PFSK-1 (cell line): ENCODE data around the gene CDC37L1.

Experiments used
- FOXP2 ChIP-seq: optimal IDR thresholded peaks from 2 replicates; pipeline ENCODE3; 2011; ENCODE audit warnings: borderline replicate concordance, control low read depth, inconsistent platforms; ENCODE audit not compliant: insufficient read depth; ENCODE audit errors: extremely low read length, extremely low read depth
- POLR2AphosphoS5 ChIP-seq: IDR thresholded peaks from 2 replicates; pipeline ENCODE4 v1.6.1; 2012; ENCODE audit warnings: low read depth, mild to moderate bottlenecking, control low read depth, low read length, moderate library complexity
- SIN3A ChIP-seq: IDR thresholded peaks from 2 replicates; pipeline ENCODE4 v1.6.1; 2012; ENCODE audit warnings: mild to moderate bottlenecking, low read length, moderate library complexity, borderline replicate concordance; ENCODE audit not compliant: insufficient read depth
- TAF1 ChIP-seq: IDR thresholded peaks from 2 replicates; pipeline ENCODE4 v1.6.1; 2012; ENCODE audit warnings: low read length, control low read depth, borderline replicate concordance; ENCODE audit not compliant: insufficient read depth
- TF ChIP-seq, protein P1 (sequence below), 2 experiments: IDR thresholded peaks; 2 replicates each; pipeline versions ENCODE4 v1.6.1 to v1.8.0; 2011 to 2012; ENCODE audit warnings: low read depth in 2 of 2, low read length in 2 of 2, control low read depth in 1 of 2, inconsistent platforms in 1 of 2, mild to moderate bottlenecking in 1 of 2, moderate library complexity in 1 of 2; ENCODE audit not compliant: insufficient read depth in 1 of 2

Gene CDC37L1

DNA sequence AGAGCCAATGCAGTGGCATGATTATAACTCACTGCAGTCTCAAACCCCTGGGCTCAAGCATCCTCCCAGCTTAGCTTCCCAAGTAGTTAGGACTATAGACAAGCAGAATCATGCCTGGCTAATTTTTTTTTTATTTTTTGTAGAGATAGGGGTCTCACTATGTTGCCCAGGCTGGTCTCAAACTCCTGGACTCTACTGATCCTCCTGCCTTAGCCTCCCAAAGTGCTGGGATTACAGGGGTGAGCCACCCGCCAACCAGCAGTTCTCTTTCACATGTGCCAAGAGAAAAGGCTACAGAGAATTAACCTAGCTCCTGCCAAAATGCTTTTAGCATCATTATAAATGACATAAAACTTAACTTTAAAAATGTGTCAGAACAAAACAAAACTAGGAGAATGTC lies 53.5 kb downstream of the CDC37L1 start:
- TF ChIP-seq TAF1 (no peak), FOXP2 (no peak)
- TF ChIP-seq, protein P1, sequence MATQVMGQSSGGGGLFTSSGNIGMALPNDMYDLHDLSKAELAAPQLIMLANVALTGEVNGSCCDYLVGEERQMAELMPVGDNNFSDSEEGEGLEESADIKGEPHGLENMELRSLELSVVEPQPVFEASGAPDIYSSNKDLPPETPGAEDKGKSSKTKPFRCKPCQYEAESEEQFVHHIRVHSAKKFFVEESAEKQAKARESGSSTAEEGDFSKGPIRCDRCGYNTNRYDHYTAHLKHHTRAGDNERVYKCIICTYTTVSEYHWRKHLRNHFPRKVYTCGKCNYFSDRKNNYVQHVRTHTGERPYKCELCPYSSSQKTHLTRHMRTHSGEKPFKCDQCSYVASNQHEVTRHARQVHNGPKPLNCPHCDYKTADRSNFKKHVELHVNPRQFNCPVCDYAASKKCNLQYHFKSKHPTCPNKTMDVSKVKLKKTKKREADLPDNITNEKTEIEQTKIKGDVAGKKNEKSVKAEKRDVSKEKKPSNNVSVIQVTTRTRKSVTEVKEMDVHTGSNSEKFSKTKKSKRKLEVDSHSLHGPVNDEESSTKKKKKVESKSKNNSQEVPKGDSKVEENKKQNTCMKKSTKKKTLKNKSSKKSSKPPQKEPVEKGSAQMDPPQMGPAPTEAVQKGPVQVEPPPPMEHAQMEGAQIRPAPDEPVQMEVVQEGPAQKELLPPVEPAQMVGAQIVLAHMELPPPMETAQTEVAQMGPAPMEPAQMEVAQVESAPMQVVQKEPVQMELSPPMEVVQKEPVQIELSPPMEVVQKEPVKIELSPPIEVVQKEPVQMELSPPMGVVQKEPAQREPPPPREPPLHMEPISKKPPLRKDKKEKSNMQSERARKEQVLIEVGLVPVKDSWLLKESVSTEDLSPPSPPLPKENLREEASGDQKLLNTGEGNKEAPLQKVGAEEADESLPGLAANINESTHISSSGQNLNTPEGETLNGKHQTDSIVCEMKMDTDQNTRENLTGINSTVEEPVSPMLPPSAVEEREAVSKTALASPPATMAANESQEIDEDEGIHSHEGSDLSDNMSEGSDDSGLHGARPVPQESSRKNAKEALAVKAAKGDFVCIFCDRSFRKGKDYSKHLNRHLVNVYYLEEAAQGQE (IDR thresholded peaks at IDR 0.05; ENCODE audit: insufficient read depth in 1 of 2, low read depth in 2 of 2, low read length in 2 of 2), result no peak

- TF ChIP-seq TAF1, result no peak
- no peak for TF ChIP-seq POLR2AphosphoS5
- TF ChIP-seq SIN3A, result no peak
- no peak for TF ChIP-seq FOXP2
- TF ChIP-seq, protein P1 (IDR thresholded peaks at IDR 0.05; ENCODE audit: insufficient read depth in 1 of 2, low read depth in 2 of 2, low read length in 2 of 2), result no peak
These were observed 54.8 kb downstream of the CDC37L1 start for GRCh38 chr9:4734150-4734549.

DNA sequence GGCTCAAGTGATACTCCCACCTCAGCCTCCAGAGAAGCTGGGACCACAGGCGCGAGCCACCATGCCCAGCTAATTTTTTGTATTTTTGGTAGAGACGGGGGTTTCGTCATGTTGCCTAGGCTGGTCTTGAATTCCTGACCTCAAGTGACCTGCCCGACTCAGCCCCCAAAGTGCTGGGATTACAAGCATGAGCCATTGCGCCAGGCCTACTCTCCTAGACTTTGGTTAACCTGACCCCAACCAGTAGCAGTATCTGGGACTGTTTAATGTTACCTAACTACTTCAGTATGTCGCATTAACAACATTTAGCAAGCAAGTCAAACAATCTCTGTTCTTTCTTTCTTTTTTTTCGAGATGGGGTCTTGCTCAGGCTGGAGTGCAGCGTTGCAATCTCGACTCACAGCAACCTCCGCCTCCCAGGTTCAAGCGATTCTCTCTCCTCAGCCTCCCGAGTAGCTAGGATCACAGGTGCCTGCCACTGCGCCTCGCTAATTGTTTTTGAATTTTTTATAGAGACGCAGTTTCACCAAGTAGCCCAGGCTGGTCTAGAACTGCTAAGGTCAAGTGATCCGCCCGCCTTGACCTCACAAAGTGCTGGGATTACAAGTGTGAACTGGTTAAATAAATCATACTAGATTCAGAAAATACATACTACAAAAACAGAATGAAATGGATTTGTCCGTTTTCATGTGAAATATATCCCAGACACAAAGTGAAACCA lies 59.7 kb downstream of the CDC37L1 start:
- no peak for TF ChIP-seq POLR2AphosphoS5
- TF ChIP-seq FOXP2, result no peak
- no peak for TF ChIP-seq SIN3A
- TF ChIP-seq TAF1, result no peak
- TF ChIP-seq, protein P1 (IDR thresholded peaks at IDR 0.05; ENCODE audit: insufficient read depth in 1 of 2, low read depth in 2 of 2, low read length in 2 of 2), result no peak

- no peak for TF ChIP-seq FOXP2
- no peak for TF ChIP-seq SIN3A
- TF ChIP-seq, protein P1 (IDR thresholded peaks at IDR 0.05; ENCODE audit: insufficient read depth in 1 of 2, low read depth in 2 of 2, low read length in 2 of 2), result no peak
- no peak for TF ChIP-seq POLR2AphosphoS5
- no peak for TF ChIP-seq TAF1
These were observed 60.4 kb downstream of the CDC37L1 start for GRCh38 chr9:4739587-4740387.

- TF ChIP-seq, protein P1 (IDR thresholded peaks at IDR 0.05; ENCODE audit: insufficient read depth in 1 of 2, low read depth in 2 of 2, low read length in 2 of 2), result no peak
- TF ChIP-seq TAF1, result no peak
- TF ChIP-seq POLR2AphosphoS5, result no peak
- no peak for TF ChIP-seq SIN3A
- no peak for TF ChIP-seq FOXP2
These were observed 60.9 kb downstream of the CDC37L1 start for GRCh38 chr9:4740388-4740637.
